CD8-positive, alpha-beta memory T cell (primary cell): ENCODE data around the gene PTPRM. TPM values are rescaled to one million over a fixed set of nuclear protein-coding genes. Genes with fewer than 3 reads are reported as not detected.

Source experiments
- CTCF ChIA-PET: fragments of 350-600 bp; sonication (Branson Sonifier 250); formaldehyde crosslinking; loops from one replicate; lab custom pipeline; 2021; ENCODE audit warnings: antibody characterized with exemption; lab: Charles Lee
- POLR2A ChIA-PET: fragments of 350-600 bp; sonication (Branson Sonifier 250); formaldehyde crosslinking; loops from one replicate; lab custom pipeline; 2021; ENCODE audit warnings: antibody characterized with exemption; lab: Charles Lee
- DNase-seq, 5 donors: peaks; one replicate each; pipeline versions ENCODE4 v3.0.0 to v3.0.0-alpha.2; 2020 to 2022; ENCODE audit warnings: mixed read lengths in 1 of 5
- H3K27ac ChIP-seq: one replicate; pipeline ENCODE4 v1.7.0; 2013; ENCODE audit warnings: low read depth, mild to moderate bottlenecking, low read length, moderate library complexity
- H3K27me3 ChIP-seq: 2 replicates; pipeline ENCODE4 v1.7.0; 2013; ENCODE audit warnings: low read length, mild to moderate bottlenecking; ENCODE audit not compliant: insufficient read depth, poor library complexity, severe bottlenecking
- H3K36me3 ChIP-seq: 2 replicates; pipeline ENCODE4 v1.7.0; 2013; ENCODE audit warnings: mild to moderate bottlenecking, low read length, moderate library complexity; ENCODE audit not compliant: insufficient read depth
- H3K4me1 ChIP-seq: 2 replicates; pipeline ENCODE4 v1.7.0; 2013; ENCODE audit warnings: mild to moderate bottlenecking, low read length, moderate library complexity; ENCODE audit not compliant: insufficient read depth
- H3K4me3 ChIP-seq: 2 replicates; pipeline ENCODE4 v1.7.0; 2013; ENCODE audit warnings: mild to moderate bottlenecking, low read length
- H3K9me3 ChIP-seq: 2 replicates; pipeline ENCODE4 v1.7.0; 2013; ENCODE audit warnings: mild to moderate bottlenecking, low read length
- H3K27ac Mint-ChIP-seq, 8 donors: one replicate each; pipeline ENCODE4 v1.8.0; 2020 to 2021; ENCODE audit warnings: mixed read lengths in 8 of 8, mild to moderate bottlenecking in 6 of 8, inconsistent platforms in 3 of 8, moderate library complexity in 3 of 8
- H3K27me3 Mint-ChIP-seq, 2 donors: one replicate each; pipeline ENCODE4 v1.8.0; 2020 to 2021; ENCODE audit warnings: mixed read lengths in 2 of 2, mild to moderate bottlenecking in 1 of 2, moderate library complexity in 1 of 2
- H3K36me3 Mint-ChIP-seq, 3 donors: one replicate each; pipeline ENCODE4 v1.8.0; 2020 to 2021; ENCODE audit warnings: mixed read lengths in 3 of 3, inconsistent platforms in 1 of 3, mild to moderate bottlenecking in 1 of 3
- H3K4me1 Mint-ChIP-seq, 3 donors: one replicate each; pipeline ENCODE4 v1.8.0; 2020 to 2021; ENCODE audit warnings: mixed read lengths in 3 of 3, inconsistent platforms in 1 of 3, mild to moderate bottlenecking in 1 of 3
- H3K4me3 Mint-ChIP-seq, 7 donors: one replicate each; pipeline ENCODE4 v1.8.0; 2020 to 2021; ENCODE audit warnings: mixed read lengths in 7 of 7, mild to moderate bottlenecking in 6 of 7, moderate library complexity in 4 of 7, inconsistent platforms in 2 of 7
- H3K9me3 Mint-ChIP-seq, 5 donors: one replicate each; pipeline ENCODE4 v1.8.0; 2020 to 2022; ENCODE audit warnings: mixed read lengths in 5 of 5, mild to moderate bottlenecking in 3 of 5, moderate library complexity in 2 of 5, inconsistent platforms in 1 of 5
- polyA plus RNA-seq: library from polyadenylated mRNA; unstranded; fragments of 300-500 nt; fragmentation: Illumina TruSeq; gene quantifications from one replicate; pipeline ENCODE4 v1.2.3, GENCODE V29; 2021
- total RNA-seq, 2 experiments: library from RNA; stranded (reverse); gene quantifications; one replicate each; pipeline ENCODE4 v1.2.3, GENCODE V29; 2021

Gene PTPRM
- total and polyA plus RNA-seq, 3 experiments from 2014 or later: 3.9 to 7.4 (median 5.3) TPM

DNA sequence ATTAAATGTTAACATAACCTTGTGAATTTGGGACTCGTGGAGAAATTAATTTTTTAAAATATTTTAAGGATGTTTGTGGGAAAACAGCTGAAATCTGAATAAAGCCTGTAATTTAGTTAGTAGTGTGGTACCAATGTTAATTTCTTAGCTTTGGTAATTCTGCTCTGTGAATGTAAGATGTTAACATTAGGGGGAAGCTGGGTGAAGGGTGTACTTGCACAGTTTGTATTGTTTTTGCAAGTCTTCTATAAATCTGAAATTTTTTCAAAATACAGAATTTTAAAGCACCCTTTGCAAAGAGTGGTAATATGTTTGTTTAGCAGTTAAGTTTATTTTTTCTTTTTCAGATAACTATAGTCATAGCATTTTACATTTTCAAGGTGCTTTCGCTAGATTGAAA, 4.5 kb downstream of the PTPRM start:
- H3K4me3 ChIP-seq: no peak overlapping the region
- no peaks in the 10 kb centered on the region for H3K9me3 ChIP-seq
- H3K4me3 Mint-ChIP-seq: peak overlapping the region in 3 of 7 donors; percentile 70 to 85 (median 71)
- H3K4me1 Mint-ChIP-seq: peaks cover 0 to 6% (median 6%) of the 10 kb centered on the region in 3 donors
- H3K27me3 ChIP-seq: no peaks in the 10 kb centered on the region
- H3K27ac Mint-ChIP-seq: peak overlapping the region in 4 of 8 donors; percentile 19 to 99 (median 86)
- H3K27me3 Mint-ChIP-seq: peaks cover 17 to 21% of the 10 kb centered on the region in 2 donors
- no peaks in the 10 kb centered on the region for H3K36me3 ChIP-seq
- no peak overlapping the region for H3K27ac ChIP-seq
- no peaks in the 10 kb centered on the region for H3K36me3 Mint-ChIP-seq
- H3K9me3 Mint-ChIP-seq: peaks cover 0 to 19% (median 3%) of the 10 kb centered on the region in 5 donors
- ChIA-PET CTCF (no interaction called here), POLR2A (no interaction called here)
- no peak for DNase-seq
- H3K4me1 ChIP-seq: no peaks in the 10 kb centered on the region

DNA sequence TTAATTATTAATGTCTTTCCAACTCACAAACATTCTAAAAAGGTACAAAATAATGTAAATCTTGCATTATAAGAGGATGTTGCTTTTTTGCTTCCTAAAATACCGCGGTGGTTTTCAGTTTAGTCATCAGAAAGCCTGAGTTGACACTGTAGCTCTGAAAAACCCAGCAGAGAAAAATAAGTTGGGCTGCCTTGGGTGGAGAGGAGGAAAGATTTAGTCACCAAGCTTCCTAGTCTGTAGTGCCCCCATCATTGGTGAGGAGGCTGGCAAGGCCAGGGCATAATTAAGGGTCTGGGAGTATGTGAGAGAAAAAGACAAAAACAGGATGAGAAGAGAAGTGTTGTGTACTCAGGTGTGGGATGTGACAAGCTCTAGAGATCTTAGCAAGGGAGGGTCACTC, 5.7 kb downstream of the PTPRM start:
- POLR2A ChIA-PET: no interaction called here
- Histone ChIP-seq H3K9me3 (no peaks in the 10 kb centered on the region), H3K36me3 (no peaks in the 10 kb centered on the region), H3K4me1 (no peaks in the 10 kb centered on the region), H3K4me3 (no peak overlapping the region), H3K27me3 (no peaks in the 10 kb centered on the region), H3K27ac (no peak overlapping the region)
- Mint-ChIP-seq H3K36me3 (no peaks in the 10 kb centered on the region), H3K27me3 (peaks cover 17 to 21% of the 10 kb centered on the region in 2 donors), H3K9me3 (peaks cover 0 to 19% (median 3%) of the 10 kb centered on the region in 5 donors), H3K4me1 (peaks cover 0 to 6% (median 6%) of the 10 kb centered on the region in 3 donors), H3K27ac (peak overlapping the region in 6 of 8 donors; percentile 10 to 95 (median 83)), H3K4me3 (peak overlapping the region in 3 of 7 donors; percentile 48 to 67 (median 62))
- CTCF ChIA-PET: no interaction called here
- DNase-seq: no peak

DNA sequence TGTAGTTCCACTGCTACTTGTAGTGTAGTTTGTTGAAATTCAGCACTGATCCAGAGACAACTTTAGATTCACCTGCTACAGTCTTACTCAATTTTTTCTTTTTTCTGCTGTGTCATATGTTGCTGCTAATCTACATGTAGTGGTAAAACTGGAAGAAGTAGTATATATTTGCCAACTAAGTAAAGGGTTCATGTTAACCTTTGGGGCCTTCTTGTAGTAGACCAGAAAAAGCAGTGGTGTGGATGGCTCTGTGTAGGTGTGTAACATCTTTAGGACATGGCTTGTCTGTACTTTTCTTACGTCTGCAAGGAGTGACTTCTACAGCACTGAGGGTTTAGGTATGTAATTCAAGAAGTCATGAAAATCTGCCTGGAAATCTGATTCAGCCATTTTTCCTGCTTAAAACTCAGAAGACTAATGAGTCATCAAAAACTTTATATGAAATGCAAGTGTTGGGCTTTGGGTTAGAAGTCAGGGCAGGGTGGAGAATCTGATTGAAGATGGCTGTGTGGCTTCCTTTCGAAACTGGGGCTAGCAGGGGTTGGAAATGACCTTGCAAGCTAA, 8.4 kb downstream of the PTPRM start:
- no peaks in the 10 kb centered on the region for H3K4me1 ChIP-seq
- peaks cover 2 to 6% of the 10 kb centered on the region in 2 donors for H3K27me3 Mint-ChIP-seq
- H3K27me3 ChIP-seq: no peaks in the 10 kb centered on the region
- POLR2A ChIA-PET: no interaction called here
- peak overlapping the region in 2 of 7 donors; percentile 44 to 56 for H3K4me3 Mint-ChIP-seq
- H3K36me3 Mint-ChIP-seq: no peaks in the 10 kb centered on the region
- H3K4me3 ChIP-seq: no peak overlapping the region
- H3K9me3 Mint-ChIP-seq: peaks cover 0 to 8% (median 2%) of the 10 kb centered on the region in 5 donors
- no peak overlapping the region for H3K27ac ChIP-seq
- DNase-seq: no peak
- H3K9me3 ChIP-seq: no peaks in the 10 kb centered on the region
- no peaks in the 10 kb centered on the region for H3K4me1 Mint-ChIP-seq
- H3K27ac Mint-ChIP-seq: peak overlapping the region in 5 of 8 donors; percentile 13 to 98 (median 66)
- no peaks in the 10 kb centered on the region for H3K36me3 ChIP-seq
- CTCF ChIA-PET: no interaction called here

DNA sequence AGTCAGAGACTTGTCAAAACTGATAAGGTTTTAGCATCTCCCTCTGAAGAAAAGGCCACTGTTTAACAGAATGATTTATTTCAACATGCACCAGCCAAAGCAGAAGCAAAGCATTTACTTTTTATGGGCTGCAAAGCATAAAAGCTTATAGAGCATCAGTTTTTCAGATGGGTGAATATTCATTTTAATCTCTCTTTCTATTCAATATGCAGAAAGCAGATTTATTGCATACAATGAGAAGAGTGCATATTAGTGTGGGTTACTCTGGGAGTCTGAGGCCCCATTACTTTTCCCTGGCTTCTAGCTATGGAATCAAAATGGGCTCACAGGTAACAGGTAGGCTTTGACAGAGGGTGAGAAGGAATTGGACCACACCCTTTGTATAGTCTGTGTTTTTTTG, 9.0 kb downstream of the PTPRM start:
- Mint-ChIP-seq H3K9me3 (peaks cover 0 to 8% (median 2%) of the 10 kb centered on the region in 5 donors), H3K36me3 (no peaks in the 10 kb centered on the region), H3K4me3 (peak overlapping the region in 3 of 7 donors; percentile 24 to 56 (median 44)), H3K27me3 (peaks cover 0 to under 1% of the 10 kb centered on the region in 2 donors), H3K27ac (peak overlapping the region in 4 of 8 donors; percentile 13 to 98 (median 70)), H3K4me1 (no peaks in the 10 kb centered on the region)
- no peaks in the 10 kb centered on the region for H3K36me3 ChIP-seq
- no peak overlapping the region for H3K27ac ChIP-seq
- POLR2A ChIA-PET: no interaction called here
- H3K9me3 ChIP-seq: no peaks in the 10 kb centered on the region
- no peak overlapping the region for H3K4me3 ChIP-seq
- no peaks in the 10 kb centered on the region for H3K4me1 ChIP-seq
- no peaks in the 10 kb centered on the region for H3K27me3 ChIP-seq
- CTCF ChIA-PET: no interaction called here
- no peak for DNase-seq

DNA sequence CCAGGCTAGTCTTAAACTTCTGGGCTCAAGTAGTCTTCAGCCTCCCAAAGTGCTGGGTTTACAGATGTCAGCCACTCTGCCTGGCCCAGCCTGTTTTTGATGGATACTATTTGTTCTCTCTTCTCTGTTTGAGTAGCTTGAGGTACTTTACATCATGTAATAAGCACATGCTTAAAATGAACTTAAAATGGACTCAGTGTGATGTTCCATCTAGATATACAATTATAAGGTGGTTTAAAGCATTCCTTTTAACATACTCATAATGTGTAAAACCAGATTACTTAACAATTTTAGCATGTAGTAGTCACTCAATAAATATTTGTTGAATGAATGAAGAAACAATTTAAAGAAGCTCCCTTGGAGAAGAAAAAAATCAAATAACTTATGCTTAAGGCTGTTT, 9.6 kb downstream of the PTPRM start:
- POLR2A ChIA-PET: no interaction called here
- Mint-ChIP-seq H3K9me3 (peaks cover 0 to 8% (median 2%) of the 10 kb centered on the region in 5 donors), H3K36me3 (no peaks in the 10 kb centered on the region), H3K27me3 (no peaks in the 10 kb centered on the region), H3K4me3 (no peak overlapping the region), H3K27ac (peak overlapping the region in 1 of 8 donors; percentile 88), H3K4me1 (no peaks in the 10 kb centered on the region)
- Histone ChIP-seq H3K36me3 (no peaks in the 10 kb centered on the region), H3K27ac (no peak overlapping the region), H3K4me1 (no peaks in the 10 kb centered on the region), H3K4me3 (no peak overlapping the region), H3K9me3 (no peaks in the 10 kb centered on the region), H3K27me3 (no peaks in the 10 kb centered on the region)
- DNase-seq: no peak
- CTCF ChIA-PET: no interaction called here

DNA sequence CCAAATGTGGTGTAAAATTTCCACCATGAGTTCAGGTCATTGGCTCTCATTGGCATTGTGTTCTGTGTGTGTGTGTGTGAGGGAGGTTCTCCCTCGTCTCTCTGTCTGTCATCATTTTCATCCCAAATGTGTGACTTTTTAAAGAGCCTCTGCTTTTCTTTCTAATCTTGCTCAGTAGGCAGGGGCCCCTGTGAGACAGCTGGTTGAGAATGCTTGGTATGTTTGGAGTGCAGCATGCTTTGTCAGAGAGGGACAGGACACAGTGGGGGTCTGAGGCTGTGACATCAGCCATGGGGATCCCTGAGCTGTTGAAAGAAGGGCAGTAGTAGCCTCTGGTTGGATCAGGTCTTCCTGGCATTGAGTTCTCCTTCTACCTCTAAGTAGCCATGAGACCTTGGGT, 10.6 kb downstream of the PTPRM start:
- Histone ChIP-seq H3K36me3 (no peaks in the 10 kb centered on the region), H3K4me1 (no peaks in the 10 kb centered on the region), H3K27me3 (no peaks in the 10 kb centered on the region), H3K9me3 (no peaks in the 10 kb centered on the region), H3K4me3 (no peak overlapping the region), H3K27ac (no peak overlapping the region)
- ChIA-PET POLR2A (no interaction called here), CTCF (no interaction called here)
- Mint-ChIP-seq H3K27me3 (peaks cover 0 to 2% of the 10 kb centered on the region in 2 donors), H3K4me3 (no peak overlapping the region), H3K36me3 (no peaks in the 10 kb centered on the region), H3K9me3 (peaks cover 0 to 8% (median 3%) of the 10 kb centered on the region in 5 donors), H3K4me1 (no peaks in the 10 kb centered on the region), H3K27ac (peak overlapping the region in 1 of 8 donors; percentile 3)
- DNase-seq: no peak

DNA sequence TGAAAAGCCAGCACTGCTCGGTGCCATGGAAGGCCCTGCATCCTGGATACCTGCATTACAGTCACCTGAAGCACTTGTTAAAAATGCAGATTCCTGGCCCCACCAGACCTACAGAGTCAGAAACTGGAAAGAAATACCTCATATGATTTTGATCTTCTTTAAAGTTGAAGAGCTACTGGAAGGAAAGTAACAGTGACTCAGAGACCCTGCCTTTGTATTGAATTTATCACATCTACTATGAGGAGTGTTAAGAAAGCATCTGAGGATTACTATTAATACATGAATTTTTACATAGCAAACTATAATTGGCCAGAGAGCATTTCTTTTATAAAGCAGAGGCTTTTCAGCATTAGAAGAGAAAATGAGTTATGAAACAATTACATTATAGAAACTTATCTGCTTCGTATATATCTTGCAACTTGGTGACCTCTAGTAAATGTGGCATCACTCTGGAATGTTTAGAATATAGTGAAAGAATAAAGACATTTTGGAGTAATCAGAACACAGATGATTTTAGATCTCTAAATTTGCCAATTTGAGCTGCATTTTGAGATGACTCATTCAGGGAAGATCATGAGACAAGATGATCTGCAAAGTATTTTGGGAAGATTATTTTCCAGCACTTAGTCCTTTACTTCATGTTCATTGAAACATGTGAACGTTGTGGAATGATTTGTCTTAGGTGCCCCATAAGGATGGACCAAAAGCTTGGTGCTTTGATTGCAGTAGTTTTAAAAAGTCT, 12.2 kb downstream of the PTPRM start:
- Histone ChIP-seq H3K4me3 (no peak overlapping the region), H3K9me3 (no peaks in the 10 kb centered on the region), H3K27ac (no peak overlapping the region), H3K36me3 (no peaks in the 10 kb centered on the region), H3K27me3 (no peaks in the 10 kb centered on the region), H3K4me1 (no peaks in the 10 kb centered on the region)
- Mint-ChIP-seq H3K4me1 (no peaks in the 10 kb centered on the region), H3K27me3 (peaks cover 0 to 2% of the 10 kb centered on the region in 2 donors), H3K9me3 (peaks cover 0 to 9% (median 2%) of the 10 kb centered on the region in 5 donors), H3K4me3 (no peak overlapping the region), H3K27ac (peak overlapping the region in 2 of 8 donors; percentile 11 to 23), H3K36me3 (no peaks in the 10 kb centered on the region)
- DNase-seq: no peak
- ChIA-PET CTCF (no interaction called here), POLR2A (no interaction called here)

DNA sequence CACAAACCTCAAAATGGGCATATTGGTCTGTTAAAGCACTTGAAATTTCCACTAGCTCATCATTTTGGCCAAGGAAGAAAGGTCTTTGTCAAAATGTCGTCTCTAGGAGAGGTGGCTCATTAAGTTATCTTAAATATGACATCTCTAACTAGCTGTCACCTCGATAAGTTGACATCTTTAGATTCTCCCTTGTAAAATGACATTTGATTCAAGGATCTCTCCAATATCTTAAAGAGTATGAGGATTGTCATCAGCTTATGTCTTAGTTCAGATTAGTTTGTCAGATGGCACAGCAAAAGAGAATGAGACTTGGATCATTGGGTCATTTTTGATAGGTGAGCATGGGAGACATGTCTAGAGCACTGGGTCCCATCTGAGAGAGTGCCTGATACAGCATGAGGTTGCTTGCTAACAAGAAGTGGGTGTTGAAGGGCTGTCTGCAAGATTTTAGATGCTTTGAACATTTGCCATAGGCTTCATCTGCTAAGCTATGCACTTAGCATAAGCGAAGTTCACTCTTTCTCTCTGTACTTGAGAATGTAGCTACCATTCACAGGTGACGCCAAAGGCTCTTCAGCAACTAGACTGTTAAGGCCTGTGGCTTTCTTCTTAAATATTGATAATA, 12.9 kb downstream of the PTPRM start:
- DNase-seq: no peak
- no peaks in the 10 kb centered on the region for H3K36me3 ChIP-seq
- peaks cover 0 to 13% (median 2%) of the 10 kb centered on the region in 5 donors for H3K9me3 Mint-ChIP-seq
- ChIA-PET POLR2A (no interaction called here), CTCF (no interaction called here)
- no peak overlapping the region for H3K27ac Mint-ChIP-seq
- no peak overlapping the region for H3K4me3 Mint-ChIP-seq
- no peaks in the 10 kb centered on the region for H3K36me3 Mint-ChIP-seq
- no peaks in the 10 kb centered on the region for H3K9me3 ChIP-seq
- no peak overlapping the region for H3K27ac ChIP-seq
- peaks cover 0 to 2% of the 10 kb centered on the region in 2 donors for H3K27me3 Mint-ChIP-seq
- no peaks in the 10 kb centered on the region for H3K4me1 Mint-ChIP-seq
- H3K27me3 ChIP-seq: no peaks in the 10 kb centered on the region
- H3K4me3 ChIP-seq: no peak overlapping the region
- no peaks in the 10 kb centered on the region for H3K4me1 ChIP-seq
